NCI-H82 (cell line): ENCODE results near the gene NPC1.
"Not testable (repeated sequence)": the region's sequence is repeated elsewhere in the genome, so short reads cannot be mapped to it uniquely, and the experiment has no call there.

ENCODE experiments used
- DNase-seq: peaks from one replicate; lab custom pipeline; 2025; lab: John Stamatoyannopoulos, UW

NPC1 gene

GRCh38 chr18:23586249-23587196 is at the start of gene NPC1:
NPC1 (minus strand) TSS chr18:23586506; CDS start chr18:23586343, 163 bp downstream.
- peak; percentile 94 for DNase-seq

- no peak for DNase-seq
Measured at GRCh38 chr18:23636071-23636399, 49.7 kb upstream of the NPC1 start.

DNA sequence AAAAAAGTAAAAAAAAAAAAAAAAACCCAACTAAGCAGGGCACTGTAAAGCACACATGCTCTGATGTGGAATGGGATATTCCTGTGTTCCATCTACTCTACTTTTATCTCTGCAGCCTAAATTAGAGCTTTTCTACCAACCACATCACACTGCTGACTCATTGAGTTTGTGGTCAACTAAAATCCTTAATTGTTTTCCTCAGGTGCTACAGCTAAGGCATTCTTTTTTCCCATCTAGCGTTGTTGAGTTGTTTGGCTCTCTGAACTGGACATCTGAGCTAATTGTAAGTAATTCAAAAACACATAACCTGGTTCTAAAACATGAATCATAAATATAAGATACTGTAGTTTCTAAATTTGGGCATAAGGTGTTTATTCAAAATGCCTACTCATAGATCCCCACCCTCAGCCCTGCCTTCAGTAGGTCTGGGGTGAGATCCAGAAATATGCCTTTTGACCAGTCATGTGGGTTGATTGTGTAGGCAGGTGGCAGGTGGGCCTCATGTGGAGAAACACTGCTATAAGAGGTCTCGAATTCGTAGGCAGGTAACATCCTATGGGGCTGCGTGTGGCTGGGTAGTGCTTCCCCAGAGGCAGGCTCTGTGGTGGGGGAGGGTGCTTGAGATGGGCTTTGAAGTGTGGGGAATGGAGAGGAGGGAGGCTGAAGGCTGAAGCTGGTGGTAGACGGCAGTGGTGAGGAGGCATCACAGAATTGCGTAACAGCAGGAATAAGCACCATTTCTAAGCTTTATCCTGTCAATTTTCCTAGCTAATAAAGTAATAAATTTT is 49.2 kb upstream of the NPC1 start:
- no peak for DNase-seq

GRCh38 chr18:23634692-23635091 is 48.4 kb upstream of the NPC1 start:
- no peak for DNase-seq

- no peak for DNase-seq
Measured at GRCh38 chr18:23632615-23633014, 46.3 kb upstream of the NPC1 start.

GRCh38 chr18:23631746-23632145 is 45.4 kb upstream of the NPC1 start:
- peak; percentile 33 for DNase-seq

DNA sequence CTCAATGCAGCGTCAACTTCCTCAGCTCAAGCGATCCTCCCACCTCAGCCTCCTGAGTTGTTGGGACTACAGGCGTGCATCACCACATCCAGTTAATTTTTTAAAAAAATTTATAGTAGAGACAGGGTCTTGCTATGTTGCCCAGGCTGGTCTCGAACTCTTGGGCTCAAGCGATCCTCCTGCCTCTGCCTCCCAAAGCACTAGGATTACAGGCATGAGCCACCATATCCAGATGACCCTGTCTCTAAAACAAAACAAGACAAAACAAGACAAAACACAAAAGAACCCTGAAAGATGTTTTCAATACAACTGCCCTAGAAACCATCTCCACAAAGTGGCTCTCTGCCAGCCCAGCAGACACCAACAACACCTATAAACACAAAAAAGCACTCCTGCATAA is 45.0 kb upstream of the NPC1 start:
- DNase-seq: no peak

DNA sequence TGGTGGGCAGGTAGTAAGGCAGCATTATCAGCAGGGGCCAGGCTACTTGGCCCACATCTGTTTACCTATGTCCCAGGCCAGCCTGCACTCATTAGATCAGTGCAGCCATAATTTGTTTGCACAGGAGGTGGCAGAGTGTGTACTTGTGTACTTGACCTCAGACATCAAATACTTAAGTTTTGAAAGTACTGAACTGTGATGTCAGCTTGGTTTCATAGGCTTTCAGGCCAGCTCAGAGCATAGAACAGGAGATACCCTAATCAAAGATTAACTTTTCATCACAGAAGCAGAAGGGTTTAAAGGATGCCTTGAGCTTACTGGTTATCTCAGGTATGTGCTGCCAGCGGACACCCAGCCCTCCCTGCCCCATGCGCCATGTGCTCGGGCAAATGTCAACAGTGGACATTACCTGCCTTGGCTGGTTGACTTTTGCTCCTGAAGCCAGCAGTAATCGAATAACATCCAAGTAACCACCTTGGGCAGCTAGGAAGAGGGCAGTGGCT is 43.2 kb upstream of the NPC1 start:
- no peak for DNase-seq

DNA sequence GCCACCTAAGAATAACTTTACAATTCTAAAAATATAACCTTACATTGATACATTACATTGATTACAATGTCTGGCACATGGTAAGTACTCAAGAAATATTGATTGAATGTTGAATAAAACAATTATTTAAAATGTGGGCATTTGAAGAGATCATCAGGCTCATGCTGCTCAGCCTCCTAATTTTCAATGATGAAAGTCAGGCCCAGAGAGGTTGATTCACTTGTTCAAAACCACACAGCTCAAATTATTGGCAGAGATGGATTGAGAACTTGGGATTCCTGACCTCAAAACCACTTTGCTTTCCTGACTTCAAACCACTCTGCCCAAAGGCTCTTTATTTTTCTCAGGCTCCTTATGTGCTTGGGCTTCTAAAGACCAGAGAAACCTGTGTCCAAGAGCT is 41.7 kb upstream of the NPC1 start:
- DNase-seq: no peak

GRCh38 chr18:23627321-23627720 is 41.0 kb upstream of the NPC1 start:
- no peak for DNase-seq

DNA sequence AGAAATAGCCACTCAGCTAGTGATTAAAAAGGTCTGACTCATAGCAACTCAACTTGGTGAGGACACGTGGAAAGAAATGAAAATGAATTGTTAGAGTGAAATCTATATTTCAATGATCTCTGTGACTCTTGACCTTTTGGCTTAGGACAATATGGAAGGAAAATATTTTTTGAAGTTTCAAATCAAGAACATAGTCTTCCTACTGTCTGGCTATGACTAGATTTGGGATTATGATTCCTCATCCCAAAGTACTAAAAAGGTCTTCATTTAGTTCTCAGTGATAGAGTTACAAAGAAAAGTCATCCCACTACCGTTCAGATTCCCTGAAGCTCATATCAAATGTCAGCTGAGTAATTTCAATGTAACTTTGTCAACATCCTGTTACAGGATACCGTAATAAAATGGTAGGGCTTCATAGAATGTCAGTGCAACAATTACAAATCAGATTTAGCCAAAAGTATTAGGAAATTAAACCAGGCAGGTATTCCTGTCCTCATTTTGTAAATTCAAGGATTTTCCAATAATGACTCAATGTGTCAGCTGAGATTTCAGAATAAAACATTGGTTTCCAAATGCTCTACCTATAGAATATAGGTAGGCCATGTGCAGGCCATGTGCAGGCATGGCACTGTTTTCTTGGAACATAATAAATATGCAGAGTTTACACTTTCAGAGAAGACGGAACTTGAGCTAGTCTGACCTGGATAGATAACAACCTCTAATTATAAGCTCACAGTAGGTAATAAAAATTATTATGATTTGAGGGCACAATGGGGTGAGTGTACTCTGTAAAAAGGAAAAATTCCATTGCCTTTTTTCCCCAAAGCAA is 40.4 kb upstream of the NPC1 start:
- DNase-seq: no peak

- DNase-seq: no peak
Measured at GRCh38 chr18:23623040-23623439, 36.7 kb upstream of the NPC1 start.

GRCh38 chr18:23619388-23619881 is 33.1 kb upstream of the NPC1 start:
- DNase-seq: peak; percentile 10

DNA sequence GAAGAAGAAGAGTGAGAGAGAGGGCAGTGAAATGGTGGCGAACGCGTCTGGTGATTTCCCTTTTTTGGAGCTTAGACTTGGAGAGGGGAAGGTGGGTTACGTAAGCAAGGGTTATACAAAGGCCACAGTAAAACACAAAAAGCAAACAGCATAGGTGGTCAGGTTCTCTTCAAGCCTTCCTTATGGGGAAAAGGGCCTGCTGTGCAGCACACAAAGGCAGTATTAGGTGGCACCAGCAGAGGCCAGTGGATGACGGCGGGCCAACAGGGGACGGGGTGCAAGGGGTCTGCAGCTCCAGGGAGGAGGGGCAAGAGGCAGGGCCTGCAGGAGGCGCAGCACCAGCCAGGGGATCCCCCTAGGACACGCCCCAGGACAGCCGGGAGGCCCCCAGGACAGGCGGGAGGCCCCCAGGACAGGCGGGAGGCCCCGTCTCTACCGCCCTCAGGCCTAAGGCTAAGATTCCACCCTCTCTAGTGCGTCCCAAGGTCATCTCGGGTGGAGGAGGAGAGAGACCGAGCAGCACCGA is 32.6 kb upstream of the NPC1 start:
- no peak for DNase-seq

- no peak for DNase-seq
Measured at GRCh38 chr18:23617412-23618014, 31.2 kb upstream of the NPC1 start.

DNA sequence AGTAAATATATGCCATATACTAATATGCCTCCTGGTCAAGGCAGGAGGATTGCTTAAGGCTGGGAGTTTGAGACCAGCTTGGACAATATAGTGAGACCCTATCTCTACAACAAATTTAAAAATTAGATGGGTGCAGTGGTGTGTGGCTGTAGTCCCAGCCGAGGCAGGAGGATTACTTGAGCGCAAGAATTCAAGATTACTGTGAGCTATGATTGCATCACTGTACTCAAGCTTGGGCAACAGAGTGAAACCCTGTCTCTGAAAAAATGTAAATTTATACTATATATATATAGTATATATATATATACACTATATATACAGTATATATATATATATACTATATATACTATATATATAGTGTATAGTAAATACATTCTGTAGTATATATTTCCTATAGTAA is 30.0 kb upstream of the NPC1 start:
- no peak for DNase-seq

- no peak for DNase-seq
Measured at GRCh38 chr18:23614891-23615290, 28.6 kb upstream of the NPC1 start.

DNA sequence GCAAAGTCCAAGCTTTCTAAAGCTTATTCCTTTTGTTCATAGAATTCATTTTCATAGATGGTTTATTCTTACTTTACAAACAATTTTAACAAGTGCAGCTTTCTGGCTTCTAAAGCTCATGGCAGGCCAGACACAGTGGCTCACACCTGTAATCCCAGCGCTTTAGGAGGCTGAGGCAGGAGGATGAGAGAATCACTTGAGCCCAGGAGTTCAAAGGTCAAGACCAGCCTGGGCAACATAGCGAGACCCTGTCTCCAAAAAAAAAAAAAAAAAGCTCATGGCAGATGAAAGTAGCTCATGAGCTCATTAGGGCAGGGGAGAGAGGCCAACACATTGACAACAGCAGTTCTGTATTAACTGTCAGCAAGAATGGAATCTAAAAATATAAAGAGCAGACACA is 28.1 kb upstream of the NPC1 start:
- no peak for DNase-seq

DNA sequence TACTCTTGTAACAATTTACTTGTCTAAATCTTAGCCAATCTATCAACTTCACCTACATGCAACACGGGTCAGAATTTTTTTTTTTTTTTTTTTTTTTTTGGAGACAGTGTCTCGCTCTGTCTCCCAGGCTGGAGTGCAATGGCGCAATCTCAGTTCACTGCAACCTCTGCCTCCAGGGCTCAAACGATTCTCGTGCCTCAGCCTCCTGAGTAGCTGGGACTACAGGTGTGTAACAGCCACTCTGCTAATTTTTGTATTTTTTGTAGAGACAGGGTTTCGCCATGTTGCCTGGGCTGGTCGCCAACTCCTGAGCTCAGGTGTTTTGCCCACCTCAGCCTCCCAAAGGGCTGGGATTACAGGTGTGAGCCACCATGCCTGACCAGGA is 26.8 kb upstream of the NPC1 start:
- DNase-seq: not testable (repeated sequence)

GRCh38 chr18:23612434-23613090 is 26.3 kb upstream of the NPC1 start:
- DNase-seq: no peak
